Prostate gland (tissue), 2 donors: ENCODE results near the gene USP17L13.
"Not testable (repeated sequence)": the region's sequence is repeated elsewhere in the genome, so short reads cannot be mapped to it uniquely, and the experiment has no call there.

Source experiments
- POLR2A ChIP-seq: fragments of 450-650 bp; IDR thresholded peaks from one replicate; pipeline ENCODE4 v1.6.1; 2016; ENCODE audit warnings: antibody characterized with exemption, mild to moderate bottlenecking
- POLR2AphosphoS5 ChIP-seq: sonication (generic); formaldehyde crosslinking; IDR thresholded peaks from one replicate; pipeline ENCODE4 v1.6.1; 2017; ENCODE audit warnings: antibody characterized with exemption
- TF ChIP-seq, protein P1 (sequence below), 4 experiments: fragments of 200-600 bp in 2 of 4; fragments of 450-650 bp in 2 of 4; sonication (generic) in 2 of 4; IDR thresholded peaks; 1 replicate in 3 of 4; 2 replicates in 1 of 4; pipeline ENCODE4 v1.5.1; 2016 to 2019; ENCODE audit warnings: antibody characterized with exemption in 4 of 4, mild to moderate bottlenecking in 2 of 4, moderate library complexity in 2 of 4

DNA sequence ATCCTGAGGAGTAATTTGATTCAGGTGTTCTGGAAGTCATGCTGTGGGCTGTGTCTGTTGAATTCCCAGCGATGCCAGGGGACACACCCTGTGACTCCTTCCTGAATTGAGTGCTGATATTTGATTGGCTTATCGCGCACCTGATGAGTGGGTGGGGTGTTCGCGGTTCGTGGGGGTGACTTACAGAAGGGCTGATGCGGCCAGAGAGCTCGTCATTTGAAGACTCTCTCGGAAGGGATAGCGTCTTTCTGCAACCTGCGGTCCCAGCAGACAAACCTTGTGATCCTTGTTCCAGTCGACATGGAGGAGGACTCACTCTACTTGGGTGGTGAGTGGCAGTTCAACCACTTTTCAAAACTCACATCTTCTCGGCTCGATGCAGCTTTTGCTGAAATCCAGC lies at the start of gene USP17L13:
- TF ChIP-seq, protein P1, sequence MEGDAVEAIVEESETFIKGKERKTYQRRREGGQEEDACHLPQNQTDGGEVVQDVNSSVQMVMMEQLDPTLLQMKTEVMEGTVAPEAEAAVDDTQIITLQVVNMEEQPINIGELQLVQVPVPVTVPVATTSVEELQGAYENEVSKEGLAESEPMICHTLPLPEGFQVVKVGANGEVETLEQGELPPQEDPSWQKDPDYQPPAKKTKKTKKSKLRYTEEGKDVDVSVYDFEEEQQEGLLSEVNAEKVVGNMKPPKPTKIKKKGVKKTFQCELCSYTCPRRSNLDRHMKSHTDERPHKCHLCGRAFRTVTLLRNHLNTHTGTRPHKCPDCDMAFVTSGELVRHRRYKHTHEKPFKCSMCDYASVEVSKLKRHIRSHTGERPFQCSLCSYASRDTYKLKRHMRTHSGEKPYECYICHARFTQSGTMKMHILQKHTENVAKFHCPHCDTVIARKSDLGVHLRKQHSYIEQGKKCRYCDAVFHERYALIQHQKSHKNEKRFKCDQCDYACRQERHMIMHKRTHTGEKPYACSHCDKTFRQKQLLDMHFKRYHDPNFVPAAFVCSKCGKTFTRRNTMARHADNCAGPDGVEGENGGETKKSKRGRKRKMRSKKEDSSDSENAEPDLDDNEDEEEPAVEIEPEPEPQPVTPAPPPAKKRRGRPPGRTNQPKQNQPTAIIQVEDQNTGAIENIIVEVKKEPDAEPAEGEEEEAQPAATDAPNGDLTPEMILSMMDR (IDR thresholded peaks at IDR 0.05): not testable (repeated sequence)
- TF ChIP-seq POLR2AphosphoS5, POLR2A: not testable (repeated sequence)
